GM12874 (cell line): ENCODE data around the gene CNN2.

Source experiments
- TF ChIP-seq, protein P1 (sequence below): IDR thresholded peaks from 2 replicates; pipeline ENCODE4 v1.5.1; 2011; ENCODE audit warnings: low read depth, mild to moderate bottlenecking, control low read depth, low read length, moderate library complexity; ENCODE audit not compliant: insufficient read depth

The CNN2 gene

DNA sequence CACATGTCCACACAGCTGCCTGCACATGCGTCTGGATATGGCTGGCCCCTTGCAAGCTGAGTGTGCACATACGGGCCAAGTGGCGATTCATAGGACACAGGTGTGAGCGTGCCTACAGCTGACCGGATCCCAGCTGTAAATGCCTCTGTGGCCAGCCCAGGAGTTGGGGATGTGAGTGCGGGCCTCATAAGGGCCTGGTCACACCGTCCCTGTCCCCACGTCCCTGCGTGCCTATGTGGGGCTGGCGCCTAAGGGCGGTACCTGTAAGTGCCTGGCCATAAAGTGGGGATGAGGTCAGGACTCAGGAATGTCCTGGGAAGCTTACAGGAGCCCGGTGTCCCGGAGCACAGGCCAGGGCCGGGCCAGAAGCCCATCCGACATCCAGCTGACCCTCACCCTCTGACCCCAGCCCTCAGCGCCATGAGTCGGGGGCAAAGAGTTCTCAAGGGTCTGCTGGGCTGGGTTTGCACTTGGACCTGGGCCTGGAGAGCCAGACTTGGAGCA, 39.2 kb downstream of the CNN2 start:
- TF ChIP-seq, protein P1, sequence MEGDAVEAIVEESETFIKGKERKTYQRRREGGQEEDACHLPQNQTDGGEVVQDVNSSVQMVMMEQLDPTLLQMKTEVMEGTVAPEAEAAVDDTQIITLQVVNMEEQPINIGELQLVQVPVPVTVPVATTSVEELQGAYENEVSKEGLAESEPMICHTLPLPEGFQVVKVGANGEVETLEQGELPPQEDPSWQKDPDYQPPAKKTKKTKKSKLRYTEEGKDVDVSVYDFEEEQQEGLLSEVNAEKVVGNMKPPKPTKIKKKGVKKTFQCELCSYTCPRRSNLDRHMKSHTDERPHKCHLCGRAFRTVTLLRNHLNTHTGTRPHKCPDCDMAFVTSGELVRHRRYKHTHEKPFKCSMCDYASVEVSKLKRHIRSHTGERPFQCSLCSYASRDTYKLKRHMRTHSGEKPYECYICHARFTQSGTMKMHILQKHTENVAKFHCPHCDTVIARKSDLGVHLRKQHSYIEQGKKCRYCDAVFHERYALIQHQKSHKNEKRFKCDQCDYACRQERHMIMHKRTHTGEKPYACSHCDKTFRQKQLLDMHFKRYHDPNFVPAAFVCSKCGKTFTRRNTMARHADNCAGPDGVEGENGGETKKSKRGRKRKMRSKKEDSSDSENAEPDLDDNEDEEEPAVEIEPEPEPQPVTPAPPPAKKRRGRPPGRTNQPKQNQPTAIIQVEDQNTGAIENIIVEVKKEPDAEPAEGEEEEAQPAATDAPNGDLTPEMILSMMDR: no peak

DNA sequence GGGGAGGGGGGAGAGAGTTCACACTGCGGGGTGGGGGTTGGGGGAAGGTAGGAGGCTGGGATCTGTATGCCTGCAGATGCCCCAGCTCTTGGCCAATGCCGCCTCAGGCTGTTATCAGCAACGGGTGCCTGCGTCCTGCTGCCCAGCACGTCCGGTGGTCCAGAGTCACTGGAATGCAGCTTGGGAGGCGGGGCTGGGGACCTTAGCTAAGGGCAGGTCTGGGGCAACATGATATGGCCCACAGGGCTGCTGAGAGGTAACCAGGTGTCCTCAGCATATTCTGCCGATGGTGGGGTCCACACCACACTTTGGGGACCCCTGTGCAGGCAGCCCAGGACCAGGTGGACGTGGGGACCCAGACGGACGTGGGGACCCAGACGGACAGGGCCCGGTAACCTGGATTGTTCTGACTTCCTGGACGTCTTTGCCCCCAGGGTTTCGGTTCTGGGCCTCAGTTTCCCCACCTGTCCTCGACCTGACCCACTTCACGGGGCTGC, 39.9 kb downstream of the CNN2 start:
- TF ChIP-seq, protein P1: no peak

DNA sequence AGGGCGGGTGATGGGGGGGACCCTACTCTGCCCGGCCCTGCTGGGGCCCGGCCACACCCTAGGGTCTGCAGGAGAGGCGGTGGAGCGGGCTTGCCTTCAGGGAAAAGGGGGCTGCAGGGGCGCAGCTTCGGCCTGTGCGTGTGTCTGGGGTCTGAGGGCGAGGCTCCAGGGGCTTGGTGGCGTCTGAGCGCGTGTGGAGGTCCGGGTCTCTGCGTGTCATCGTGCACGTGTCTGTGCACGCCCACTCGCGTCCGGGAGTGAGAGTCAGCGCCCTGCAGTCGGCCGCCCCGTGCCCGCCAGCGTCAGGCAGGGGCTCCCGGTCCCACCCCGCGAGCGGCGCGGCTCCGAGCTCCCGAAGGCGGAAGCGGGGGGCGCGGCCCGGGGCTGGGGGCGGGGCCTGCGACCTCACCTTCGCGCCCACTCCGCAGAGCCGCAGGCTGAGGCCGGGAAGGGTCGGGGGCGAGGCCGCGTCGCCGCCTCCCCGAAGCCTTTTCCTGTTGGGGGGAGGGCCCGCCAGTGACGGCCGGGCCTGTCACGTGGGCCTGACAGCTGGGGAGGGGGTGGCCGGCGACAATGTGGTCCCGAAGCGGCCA, 40.4 kb downstream of the CNN2 start, which contains the start of gene ARHGAP45:
TSS of gene ARHGAP45 (plus strand) at position 420 of the 593 bp plus-strand sequence. CDS start 239 bp downstream, outside the sequence.
- TF ChIP-seq, protein P1: no peak

DNA sequence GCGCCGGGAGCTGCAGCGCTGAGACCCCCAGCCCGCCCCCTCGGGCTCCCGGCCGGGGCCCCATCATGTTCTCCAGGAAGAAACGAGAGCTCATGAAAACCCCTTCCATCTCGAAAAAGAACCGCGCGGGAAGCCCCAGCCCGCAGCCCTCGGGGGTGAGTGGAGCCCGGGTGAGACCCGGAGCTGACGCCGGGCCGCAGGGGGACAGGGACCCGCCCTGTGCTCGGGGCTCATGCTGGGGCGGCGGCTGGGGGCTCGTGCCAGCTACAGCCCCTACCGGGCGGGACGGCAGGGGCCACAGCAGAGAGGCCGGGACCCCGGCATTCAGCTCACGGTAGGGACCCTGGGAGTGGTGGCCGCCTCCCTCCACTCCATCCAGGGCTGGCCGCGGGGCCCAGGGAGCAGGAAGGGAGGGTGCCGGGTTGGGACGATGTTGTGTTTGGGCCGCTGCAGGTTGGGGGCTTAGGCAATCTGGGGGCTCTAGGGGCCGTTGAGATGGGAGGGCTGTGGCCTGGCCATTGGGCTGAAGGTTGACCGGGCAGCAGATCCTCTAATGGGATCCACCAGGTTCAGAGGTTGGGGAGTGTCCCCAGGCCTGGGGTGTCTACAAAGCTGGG, 41.0 kb downstream of the CNN2 start:
- TF ChIP-seq, protein P1: no peak

DNA sequence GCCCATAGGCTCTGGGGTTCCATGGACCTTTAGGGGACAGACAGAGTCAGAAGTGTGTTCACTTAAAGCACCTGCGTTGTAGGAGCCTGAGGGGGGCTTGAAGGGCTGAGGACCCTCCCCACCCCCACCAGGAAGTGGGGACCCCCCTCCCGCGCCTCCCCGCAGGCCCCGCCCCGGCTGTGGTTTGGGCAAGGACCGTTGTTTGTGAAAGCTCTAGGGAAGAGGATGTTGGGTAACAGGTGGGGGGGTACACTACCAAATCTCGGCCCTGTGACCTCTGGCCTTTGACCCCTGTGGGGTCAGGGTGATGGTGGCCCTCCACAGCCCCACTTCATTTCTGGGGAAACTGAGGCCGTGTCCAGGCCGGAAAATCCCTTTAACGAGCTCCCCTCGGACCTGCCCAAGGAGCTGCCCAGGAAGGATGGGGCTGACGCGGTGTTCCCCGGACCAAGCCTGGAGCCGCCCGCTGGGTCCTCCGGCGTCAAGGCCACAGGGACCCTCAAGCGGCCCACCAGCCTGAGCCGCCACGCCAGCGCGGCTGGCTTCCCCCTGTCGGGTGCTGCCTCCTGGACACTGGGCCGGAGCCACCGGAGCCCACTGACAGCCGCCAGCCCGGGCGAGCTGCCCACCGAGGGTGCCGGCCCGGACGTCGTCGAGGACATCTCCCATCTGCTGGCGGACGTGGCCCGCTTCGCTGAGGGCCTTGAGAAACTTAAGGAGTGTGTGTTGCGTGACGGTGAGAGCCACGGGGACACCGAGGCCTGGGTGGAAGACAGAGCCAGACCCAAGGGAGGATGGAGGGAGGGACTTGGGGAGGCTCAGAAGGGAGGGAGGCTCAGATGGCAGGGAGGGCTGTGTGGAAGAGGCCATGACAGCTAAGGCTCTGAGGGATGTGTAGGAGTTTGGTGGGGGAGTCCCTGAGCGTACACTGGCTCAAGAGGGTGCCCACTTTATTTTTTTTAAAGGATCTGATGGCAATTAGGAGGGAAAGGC, 41.9 kb downstream of the CNN2 start:
- TF ChIP-seq, protein P1: no peak

DNA sequence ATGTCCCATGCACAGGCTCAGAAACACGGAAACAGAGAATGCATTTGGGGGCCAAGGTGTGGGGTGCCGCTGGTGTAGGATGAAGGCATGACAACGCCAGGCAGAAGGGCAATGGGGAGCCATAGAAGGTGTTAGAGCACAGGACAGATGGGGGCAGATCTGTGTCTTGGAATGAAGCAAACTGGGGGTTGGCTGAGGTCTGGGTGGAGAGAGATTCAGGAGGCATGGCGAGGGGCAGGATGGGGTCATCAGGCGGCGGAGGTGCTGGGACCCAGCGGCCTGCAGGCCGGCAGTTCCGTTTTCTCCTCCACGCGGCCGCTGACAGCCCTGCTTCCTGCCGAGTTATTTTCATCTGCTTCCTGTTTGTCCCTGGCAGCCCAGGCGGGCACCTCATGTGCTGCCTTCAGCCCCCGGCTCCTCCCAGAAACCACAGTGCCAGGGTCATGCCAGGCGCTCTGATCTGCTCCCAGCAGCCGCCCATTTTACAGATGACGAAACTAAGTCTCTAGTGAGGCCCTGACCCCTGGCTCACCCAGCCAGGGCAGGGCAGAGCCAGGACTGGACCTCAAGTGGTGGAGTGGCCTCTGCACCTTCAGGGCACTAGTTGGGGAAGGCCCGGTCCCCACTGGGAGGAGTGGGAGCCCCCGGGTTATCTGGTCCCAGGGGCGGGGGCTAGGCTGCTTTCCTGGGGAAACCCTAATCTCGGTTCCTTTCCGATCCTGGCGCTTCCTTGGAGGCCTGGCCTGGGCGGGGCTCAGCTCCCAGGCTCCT, 42.8 kb downstream of the CNN2 start:
- TF ChIP-seq, protein P1: no peak
